WTC11 (cell line): ENCODE data around the gene GDI1. TPM values are rescaled to one million over a fixed set of nuclear protein-coding genes. Genes with fewer than 3 reads are reported as not detected.
"Not testable (repeated sequence)": the region's sequence is repeated elsewhere in the genome, so short reads cannot be mapped to it uniquely, and the experiment has no call there.

Experiments
- ATAC-seq: fragments of 200-7000 bp; cut with Tn5 transposase; 2 replicates; pipeline ENCODE4 v1.10.0; 2021; ENCODE audit warnings: mild to moderate bottlenecking, moderate library complexity
- Bru-seq: library from RNA; stranded (reverse); fragments of 400-500 nt; gene quantifications from one replicate; lab custom pipeline; 2021; lab: Mats Ljungman, UMichigan
- CTCF ChIA-PET: fragments of 300-600 bp; sonication (Branson Sonifier 250); formaldehyde crosslinking; loops from one replicate; lab custom pipeline; 2021; ENCODE audit warnings: antibody characterized with exemption; lab: Charles Lee
- POLR2A ChIA-PET: fragments of 350-600 bp; sonication (Branson Sonifier 250); formaldehyde crosslinking; loops from one replicate; lab custom pipeline; 2021; ENCODE audit warnings: antibody characterized with exemption; lab: Charles Lee
- DNase-seq: peaks from one replicate; pipeline ENCODE4 v3.0.0; 2021; ENCODE audit warnings: low spot score
- H3K27ac Mint-ChIP-seq: 2 replicates; pipeline ENCODE4 v1.8.0; 2021; ENCODE audit warnings: mixed read lengths
- H3K27me3 Mint-ChIP-seq: 2 replicates; pipeline ENCODE4 v1.8.0; 2021; ENCODE audit warnings: low read depth, mild to moderate bottlenecking, moderate library complexity, mixed read lengths
- H3K36me3 Mint-ChIP-seq: 2 replicates; pipeline ENCODE4 v1.8.0; 2021; ENCODE audit warnings: mixed read lengths
- H3K4me1 Mint-ChIP-seq: 2 replicates; pipeline ENCODE4 v1.8.0; 2022; ENCODE audit warnings: mixed read lengths
- H3K4me3 Mint-ChIP-seq: 2 replicates; pipeline ENCODE4 v1.8.0; 2021; ENCODE audit warnings: mild to moderate bottlenecking, moderate library complexity, mixed read lengths
- H3K9me3 Mint-ChIP-seq: 2 replicates; pipeline ENCODE4 v1.8.0; 2021; ENCODE audit warnings: mixed read lengths
- E2F5 ChIP-seq: sonication (generic); formaldehyde crosslinking; IDR thresholded peaks from 2 replicates; pipeline ENCODE4 v1.8.1; 2022; ENCODE audit warnings: mild to moderate bottlenecking, moderate library complexity, missing genetic modification reagents
- SP1 ChIP-seq: sonication (generic); formaldehyde crosslinking; conservative IDR thresholded peaks from 2 replicates; pipeline ENCODE4 v1.8.1; 2022; ENCODE audit warnings: missing genetic modification reagents
- USF2 ChIP-seq: sonication (generic); formaldehyde crosslinking; IDR thresholded peaks from 2 replicates; pipeline ENCODE4 v1.8.1; 2023; ENCODE audit warnings: mild to moderate bottlenecking, missing genetic modification reagents, moderate library complexity
- ZNF281 ChIP-seq: sonication (generic); formaldehyde crosslinking; IDR thresholded peaks from 2 replicates; pipeline ENCODE4 v1.8.0; 2023; ENCODE audit warnings: mild to moderate bottlenecking, missing genetic modification reagents
- long read RNA-seq, 3 experiments: library from RNA in 1 of 3; library from capped mRNA in 1 of 3; library from polyadenylated mRNA in 1 of 3; unstranded in 2 of 3; stranded (forward) in 1 of 3; transcript quantifications; one replicate each; pipeline ENCODE4 v2.0.0, GENCODE V29; 2021
- total RNA-seq: library from RNA; stranded (reverse); gene quantifications from 3 replicates; pipeline ENCODE4 v1.2.3, GENCODE V29; 2021

GDI1 gene
- total RNA-seq: 106 to 108 TPM (median 108 TPM) in 3 replicates
- percentile 72 among the genes with signal in this experiment for Bru-seq, nascent RNA
- long read RNA-seq, experiment 1, transcript GDI1-207 (4 exons, 2,417 nt): minor isoform, 5 of 598 reads
- long read RNA-seq, experiment 1, transcript GDI1-204 (11 exons, 2,474 nt): major isoform, 399 of 598 reads
- long read RNA-seq, experiment 1, partial matches to known transcripts: 24 of 598 reads
- long read RNA-seq, experiment 1, other reads (novel, unspliced or antisense): 165 of 598 reads
- long read RNA-seq, experiment 2, transcript GDI1-204 (11 exons, 2,474 nt): major isoform, 65 of 129 reads
- long read RNA-seq, experiment 2, partial matches to known transcripts: 41 of 129 reads
- long read RNA-seq, experiment 2, other reads (novel, unspliced or antisense): 14 of 129 reads
- long read RNA-seq, experiment 3, transcript GDI1-204 (11 exons, 2,474 nt): major isoform, 55 of 62 reads
- long read RNA-seq, experiment 3, partial matches to known transcripts: 1 of 62 reads
- long read RNA-seq, experiment 3, other reads (novel, unspliced or antisense): 6 of 62 reads

GRCh38 chrX:154436983-154437752 is at the start of gene GDI1:
TSS of gene GDI1 (plus strand) at chrX:154437154. CDS start at chrX:154437255, 101 bp downstream.
- Mint-ChIP-seq H3K4me3 (peak within 1 kb of the TSS; percentile 83), H3K4me1 (peaks cover 12% of the 10 kb centered on the region), H3K36me3 (peaks cover 21% of the 10 kb centered on the region), H3K9me3 (no peaks in the 10 kb centered on the region), H3K27me3 (no peaks in the 10 kb centered on the region), H3K27ac (peak within 1 kb of the TSS; percentile 84)
- TF ChIP-seq E2F5 (CRISPR knock-in tag): 0 out of 2 replicates have a peak, but pooled peaks have one; percentile 61
- TF ChIP-seq SP1 (CRISPR knock-in tag): peak; percentile 66; the same call in 1 of the 2 replicates
- no peak for TF ChIP-seq USF2
- TF ChIP-seq ZNF281: no peak
- DNase-seq (peak; percentile 38), ATAC-seq (peak; percentile 38)
- ChIA-PET POLR2A (no interaction called here), CTCF (no interaction called here)

GRCh38 chrX:154388094-154388493 is 48.9 kb upstream of the GDI1 start:
- H3K27ac Mint-ChIP-seq, H3K9me3 Mint-ChIP-seq, CTCF ChIA-PET, H3K36me3 Mint-ChIP-seq, H3K4me1 Mint-ChIP-seq, DNase-seq, H3K27me3 Mint-ChIP-seq, POLR2A ChIA-PET, H3K4me3 Mint-ChIP-seq: not testable (repeated sequence)
- ATAC-seq: peak; percentile 23

- DNase-seq, H3K4me3 Mint-ChIP-seq, H3K27me3 Mint-ChIP-seq, ATAC-seq, H3K36me3 Mint-ChIP-seq, H3K27ac Mint-ChIP-seq, H3K4me1 Mint-ChIP-seq, H3K9me3 Mint-ChIP-seq, CTCF ChIA-PET, POLR2A ChIA-PET: not testable (repeated sequence)
These were observed 48.3 kb upstream of the GDI1 start for GRCh38 chrX:154388649-154389048.

GRCh38 chrX:154389812-154390747 is 46.9 kb upstream of the GDI1 start:
- H3K36me3 Mint-ChIP-seq, H3K27ac Mint-ChIP-seq, H3K4me1 Mint-ChIP-seq, POLR2A ChIA-PET, H3K4me3 Mint-ChIP-seq, DNase-seq, H3K9me3 Mint-ChIP-seq, H3K27me3 Mint-ChIP-seq, CTCF ChIA-PET: not testable (repeated sequence)
- peak; percentile 82 for ATAC-seq

GRCh38 chrX:154396363-154396762 is 40.6 kb upstream of the GDI1 start:
- Mint-ChIP-seq H3K4me1 (peaks cover 16% of the 10 kb centered on the region), H3K4me3 (peak overlapping the region; percentile 97; the same call in 1 of the 2 replicates), H3K36me3 (peaks cover 25% of the 10 kb centered on the region)
- not testable (repeated sequence) for ATAC-seq, DNase-seq, H3K27me3 Mint-ChIP-seq, H3K9me3 Mint-ChIP-seq, H3K27ac Mint-ChIP-seq
- CTCF ChIA-PET: interaction anchor here (0.8 kb wide), 1 partner anchor 23 kb away, joined by 3 read pairs; no protein-coding TSS in a partner anchor
- POLR2A ChIA-PET: interaction anchor here (2.2 to 2.6 kb wide), 2 partner anchors 25 to 27 kb away, joined by 9 to 12 read pairs; no protein-coding TSS in a partner anchor
